Activated T-helper 2 cell treated with anti-CD3 and anti-CD28 coated beads, Interferon-gamma antibody, Interleukin-2, Interleukin-4, amounts not matched to agents 10 μg/mL and 5 μg/mL and 100 μg/mL, durations not matched to agents 14 hours and 24 hours and 36 hours (primary cell): ENCODE measurements around the gene FOXO1. TPM values are rescaled to one million over a fixed set of nuclear protein-coding genes. Genes with fewer than 3 reads are reported as not detected.
A peak's percentile ranks its signal among the peaks of the same experiment; 100 is the strongest.

Source experiments
- DNase-seq: peaks from one replicate; pipeline ENCODE4 v3.0.0; 2021; ENCODE audit warnings: low spot score
- H3K27ac Mint-ChIP-seq: one replicate; pipeline ENCODE4 v1.8.0; 2021; ENCODE audit warnings: mixed read lengths
- H3K27me3 Mint-ChIP-seq: one replicate; pipeline ENCODE4 v1.8.0; 2021; ENCODE audit warnings: low read depth, mixed read lengths
- H3K36me3 Mint-ChIP-seq: one replicate; pipeline ENCODE4 v1.8.0; 2021; ENCODE audit warnings: low read depth, mixed read lengths
- H3K4me1 Mint-ChIP-seq: one replicate; pipeline ENCODE4 v1.8.0; 2021; ENCODE audit warnings: low read depth, mixed read lengths
- H3K4me3 Mint-ChIP-seq: one replicate; pipeline ENCODE4 v1.8.0; 2021; ENCODE audit warnings: low read depth, mild to moderate bottlenecking, moderate library complexity, mixed read lengths
- H3K9me3 Mint-ChIP-seq: one replicate; pipeline ENCODE4 v1.8.0; 2021; ENCODE audit warnings: mixed read lengths
- intact Hi-C: fragments of 100-400 bp; cut with micrococcal nuclease; formaldehyde crosslinking; loops from one replicate; pipeline ENCODE4 v1.15.1; 2023
- total RNA-seq: library from RNA; stranded (reverse); gene quantifications from 2 replicates; pipeline ENCODE4 v1.2.3, GENCODE V29; 2022

Gene FOXO1
- total RNA-seq, 1 donor from 2014 or later = 38.3 TPM

DNA sequence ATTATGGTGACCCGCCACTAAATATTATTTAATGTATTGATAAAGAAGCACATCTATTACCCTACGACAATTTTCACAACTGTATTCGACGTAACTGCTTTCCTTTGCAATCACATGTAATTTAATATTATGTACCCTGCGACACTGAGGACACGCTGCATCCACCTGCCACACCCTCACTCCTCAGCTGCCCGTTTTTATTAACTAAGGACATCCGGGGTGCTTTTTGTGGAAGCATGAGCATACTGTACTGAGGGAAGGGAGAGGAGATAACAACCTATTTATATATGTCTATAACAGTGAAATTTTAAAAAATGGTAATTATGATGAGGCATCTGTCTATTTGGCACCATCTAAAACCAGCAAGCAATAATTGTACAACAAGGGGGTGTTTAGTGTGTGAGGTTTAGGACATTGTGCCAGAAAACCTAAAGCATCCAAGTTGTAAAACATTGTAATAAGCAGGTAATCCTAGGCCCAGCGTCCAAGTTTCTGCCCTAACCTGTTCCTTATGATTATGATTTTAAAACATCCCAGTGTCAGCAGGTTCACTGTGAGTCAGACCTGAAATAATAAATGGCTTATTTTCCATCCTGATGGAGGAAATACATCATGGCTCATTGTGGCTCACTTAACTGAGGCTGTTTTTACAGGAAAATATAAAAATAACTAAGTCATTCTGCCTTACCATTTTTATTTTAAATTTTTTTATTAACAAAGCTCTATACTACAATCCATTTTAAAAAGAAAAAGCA lies 56.3 kb downstream of the FOXO1 start:
- Mint-ChIP-seq H3K27me3 (no peaks in the 10 kb centered on the region), H3K4me3 (no peak overlapping the region)
- intact Hi-C loops = loop anchor here (5.0 kb wide), 1 partner anchor 388 kb away; no protein-coding TSS in a partner anchor

DNA sequence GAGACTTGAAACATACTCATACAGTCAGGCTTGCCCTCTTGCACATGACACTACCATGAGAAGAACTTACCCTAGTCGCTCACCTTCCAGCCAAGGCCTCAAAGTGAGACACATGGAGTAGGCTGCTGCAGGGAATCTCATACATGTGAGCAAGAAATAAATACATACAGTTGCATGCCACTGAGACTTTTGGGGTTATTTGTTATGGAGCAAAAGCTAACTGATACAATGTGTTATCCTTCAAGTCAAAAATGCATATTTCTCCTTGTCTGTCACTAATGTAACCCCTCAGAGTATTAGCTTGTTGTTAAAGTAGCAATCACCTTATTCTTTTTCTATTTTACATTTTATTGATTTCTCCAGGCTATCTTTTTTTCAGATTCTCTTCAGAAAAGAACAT lies 58.1 kb downstream of the FOXO1 start:
- H3K4me1 Mint-ChIP-seq = peaks cover 56% of the 10 kb centered on the region
- H3K4me3 Mint-ChIP-seq = no peak overlapping the region
- H3K27ac Mint-ChIP-seq = peak overlapping the region; percentile 3
- no peak for DNase-seq
- peaks cover 39% of the 10 kb centered on the region for H3K36me3 Mint-ChIP-seq
- H3K27me3 Mint-ChIP-seq = no peaks in the 10 kb centered on the region
- intact Hi-C loops = no loop called here
- H3K9me3 Mint-ChIP-seq = peaks cover 3% of the 10 kb centered on the region

More for the DNA sequence above, 56.3 kb downstream of the FOXO1 start:
- Mint-ChIP-seq H3K9me3 (peaks cover 3% of the 10 kb centered on the region), H3K27ac (peak overlapping the region; percentile 15), H3K36me3 (peaks cover 47% of the 10 kb centered on the region), H3K4me1 (peaks cover 66% of the 10 kb centered on the region)
- DNase-seq = no peak

DNA sequence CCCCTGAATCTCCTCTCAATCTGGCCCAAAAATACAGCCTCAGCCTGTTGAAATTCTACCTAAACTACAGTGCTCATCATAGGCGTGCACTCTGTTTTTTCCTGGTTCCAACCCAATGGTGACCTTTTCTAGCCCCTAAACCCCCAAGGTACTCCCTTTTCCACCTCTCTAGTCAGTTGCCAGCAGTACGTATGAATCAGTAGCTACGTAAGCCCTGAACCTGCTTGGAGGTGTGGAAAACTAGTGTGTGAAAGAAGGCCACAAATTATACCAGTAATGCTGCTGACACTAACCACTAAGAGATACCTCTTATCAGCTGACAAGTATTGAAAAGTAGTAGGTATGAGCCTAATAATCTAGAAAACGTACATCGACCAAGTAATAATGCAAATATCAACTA lies 60.9 kb downstream of the FOXO1 start:
- peaks cover 48% of the 10 kb centered on the region for H3K4me1 Mint-ChIP-seq
- intact Hi-C loops = no loop called here
- peaks cover 23% of the 10 kb centered on the region for H3K36me3 Mint-ChIP-seq
- peak overlapping the region; percentile 1 for H3K27ac Mint-ChIP-seq
- H3K4me3 Mint-ChIP-seq = no peak overlapping the region
- H3K27me3 Mint-ChIP-seq = no peaks in the 10 kb centered on the region
- DNase-seq = no peak
- H3K9me3 Mint-ChIP-seq = peaks cover 3% of the 10 kb centered on the region

DNA sequence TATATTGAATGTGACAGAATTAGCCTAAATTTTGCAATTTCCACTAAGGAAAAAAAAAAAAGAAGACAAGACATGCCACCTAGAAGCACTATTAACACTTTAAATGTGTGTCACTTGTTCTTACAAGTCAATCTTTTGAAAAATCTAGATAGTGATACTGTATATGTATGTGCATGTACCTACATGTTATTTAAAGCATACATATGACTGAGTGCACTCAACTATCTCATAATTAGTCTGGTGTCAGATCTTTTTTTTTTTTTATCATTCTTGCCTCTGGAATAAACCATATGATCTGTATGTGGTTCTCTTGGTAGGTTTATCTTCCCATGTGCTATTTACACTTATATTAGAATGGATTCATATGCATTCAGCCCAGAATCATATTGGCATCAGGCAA lies 62.3 kb downstream of the FOXO1 start:
- H3K36me3 Mint-ChIP-seq = peaks cover 26% of the 10 kb centered on the region
- no peak overlapping the region for H3K4me3 Mint-ChIP-seq
- no peak overlapping the region for H3K27ac Mint-ChIP-seq
- peaks cover 3% of the 10 kb centered on the region for H3K9me3 Mint-ChIP-seq
- H3K4me1 Mint-ChIP-seq = peaks cover 59% of the 10 kb centered on the region
- intact Hi-C loops = no loop called here
- no peak for DNase-seq
- H3K27me3 Mint-ChIP-seq = no peaks in the 10 kb centered on the region

DNA sequence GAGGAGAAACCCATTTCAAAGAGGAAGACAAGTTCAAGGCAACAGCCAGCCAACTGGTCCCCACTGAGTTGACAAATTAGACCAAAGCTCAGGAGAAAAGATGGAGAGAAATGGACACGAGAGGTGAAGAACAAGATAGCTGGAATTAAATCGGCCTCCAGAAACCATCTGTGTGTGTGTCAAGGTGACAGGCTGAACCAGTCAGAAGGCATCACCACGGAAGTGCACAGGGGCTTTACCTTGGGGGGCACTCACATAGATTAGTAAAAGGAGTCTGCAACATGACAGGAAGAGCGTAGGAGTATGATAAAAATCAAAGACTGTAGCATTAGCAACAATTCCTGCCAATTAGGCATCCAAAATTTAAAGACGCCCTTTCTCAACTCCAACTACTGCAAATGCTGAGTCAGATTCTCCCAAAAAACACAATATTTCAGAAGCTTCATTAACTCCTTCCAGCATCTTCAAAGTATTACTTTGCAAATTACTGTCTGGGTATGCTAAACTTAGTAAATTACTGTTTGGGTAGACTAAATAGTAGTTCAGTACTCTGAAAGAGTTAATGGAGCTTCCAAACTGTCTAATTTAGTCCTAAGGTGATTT lies 66.2 kb downstream of the FOXO1 start:
- Mint-ChIP-seq H3K9me3 (no peaks in the 10 kb centered on the region), H3K4me1 (peaks cover 67% of the 10 kb centered on the region), H3K4me3 (peak overlapping the region; percentile 41), H3K27me3 (no peaks in the 10 kb centered on the region), H3K27ac (peak overlapping the region; percentile 70), H3K36me3 (peaks cover 9% of the 10 kb centered on the region)
- no peak for DNase-seq
- intact Hi-C loops = no loop called here

DNA sequence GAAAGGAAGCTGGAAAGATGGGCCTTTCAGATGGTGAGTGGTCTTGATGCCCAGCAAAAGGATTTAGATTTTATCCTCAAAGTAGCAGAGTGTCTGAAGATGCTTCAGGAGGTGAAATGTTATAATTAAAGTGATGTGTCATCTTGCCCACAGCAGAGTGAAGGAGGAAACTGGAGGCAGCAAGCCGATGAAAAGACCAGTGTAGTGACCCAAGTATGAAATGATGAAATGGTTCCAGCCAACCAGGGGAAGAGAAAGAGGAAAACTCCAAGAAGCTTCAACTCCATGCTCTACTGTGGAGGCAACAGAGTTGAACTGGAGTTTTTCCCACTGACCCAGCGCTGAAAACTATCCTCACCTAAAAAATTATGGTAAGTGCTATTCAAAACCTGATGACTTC lies 66.7 kb downstream of the FOXO1 start:
- Mint-ChIP-seq H3K9me3 (no peaks in the 10 kb centered on the region), H3K36me3 (peaks cover 9% of the 10 kb centered on the region), H3K4me1 (peaks cover 68% of the 10 kb centered on the region), H3K4me3 (peak overlapping the region; percentile 41), H3K27ac (peak overlapping the region; percentile 70), H3K27me3 (no peaks in the 10 kb centered on the region)
- intact Hi-C loops = loop anchor here (2.0 to 5.0 kb wide), 3 partner anchors 13 to 82 kb away; no protein-coding TSS in a partner anchor
- no peak for DNase-seq

DNA sequence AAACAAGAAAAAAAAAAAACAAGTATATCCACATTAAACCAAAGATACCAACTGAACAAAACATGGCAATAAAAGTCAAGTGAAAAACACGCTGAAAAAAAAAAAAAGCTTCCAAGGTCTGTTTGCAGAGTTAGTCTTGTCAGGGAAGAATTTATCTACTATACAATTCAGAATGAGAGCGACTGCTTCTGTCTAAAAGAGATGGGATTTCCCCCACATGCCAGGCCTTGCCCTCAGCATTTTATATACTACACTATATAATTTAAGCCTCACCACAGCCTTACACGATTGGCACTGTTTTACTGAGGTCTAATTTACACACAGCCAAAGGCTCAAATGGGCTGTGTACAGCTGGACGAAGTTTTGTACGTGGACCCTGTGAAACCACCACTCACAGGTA lies 67.3 kb downstream of the FOXO1 start:
- Mint-ChIP-seq H3K4me3 (peak overlapping the region; percentile 41), H3K27ac (peak overlapping the region; percentile 73), H3K4me1 (peaks cover 66% of the 10 kb centered on the region), H3K27me3 (no peaks in the 10 kb centered on the region), H3K36me3 (peaks cover 9% of the 10 kb centered on the region), H3K9me3 (no peaks in the 10 kb centered on the region)
- no peak for DNase-seq
- intact Hi-C loops = loop anchor here (2.0 to 5.0 kb wide), 3 partner anchors 14 to 82 kb away; no protein-coding TSS in a partner anchor

DNA sequence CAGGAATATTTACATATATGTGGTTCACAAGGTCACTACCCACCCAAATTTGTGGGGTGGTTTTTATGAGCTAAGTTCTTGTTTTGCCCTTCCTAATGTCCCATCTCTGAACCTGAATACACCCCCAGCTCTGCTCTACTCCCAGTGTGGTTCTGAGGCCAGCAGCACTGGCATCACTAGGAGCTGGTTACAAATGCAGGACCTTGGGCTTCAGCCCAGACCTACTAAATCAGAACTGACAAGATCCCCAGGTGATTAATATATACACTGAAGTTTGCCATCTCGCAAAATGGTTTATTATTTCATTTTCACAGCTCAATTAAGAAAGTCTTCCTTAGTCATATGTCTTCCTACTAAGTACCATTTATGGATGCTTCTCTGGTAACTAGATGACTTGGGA lies 67.9 kb downstream of the FOXO1 start:
- intact Hi-C loops = loop anchor here (2.0 to 5.0 kb wide), 3 partner anchors 14 to 81 kb away; no protein-coding TSS in a partner anchor
- Mint-ChIP-seq H3K27ac (peak overlapping the region; percentile 73), H3K4me1 (peaks cover 67% of the 10 kb centered on the region), H3K9me3 (no peaks in the 10 kb centered on the region), H3K36me3 (peaks cover 9% of the 10 kb centered on the region), H3K4me3 (peak overlapping the region; percentile 14), H3K27me3 (no peaks in the 10 kb centered on the region)
- DNase-seq = no peak

DNA sequence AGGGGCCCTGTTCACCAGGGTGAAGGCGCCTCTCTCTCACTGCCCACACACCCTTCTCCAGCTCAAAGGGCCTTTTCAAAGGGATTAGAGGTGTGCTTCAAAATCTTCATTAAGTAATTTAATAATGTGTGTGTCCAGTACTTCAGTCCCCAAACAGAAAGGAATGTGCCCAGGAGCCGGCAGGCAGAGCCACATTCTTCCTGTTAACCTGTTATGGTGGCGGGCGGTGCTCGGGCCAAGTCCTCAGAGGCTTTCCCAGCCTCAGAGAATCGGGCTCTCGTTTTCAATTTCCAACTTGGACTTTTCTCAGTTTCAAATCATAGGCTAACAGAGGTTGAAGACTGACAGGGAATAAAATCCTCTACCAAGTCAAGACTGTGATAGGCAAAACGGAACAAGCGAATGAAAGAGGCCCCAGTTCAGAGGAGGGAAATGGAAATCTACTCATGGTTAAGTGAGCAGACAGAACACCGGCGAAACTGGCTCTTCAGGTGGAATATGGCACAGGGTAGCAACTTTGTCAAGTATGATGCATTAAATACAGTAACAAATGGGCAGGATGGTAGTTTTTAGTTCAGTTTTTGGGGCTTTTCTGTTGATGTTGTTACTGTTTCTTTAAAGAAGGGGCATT lies 68.6 kb downstream of the FOXO1 start:
- H3K9me3 Mint-ChIP-seq = no peaks in the 10 kb centered on the region
- H3K4me3 Mint-ChIP-seq = peak overlapping the region; percentile 7
- peaks cover 9% of the 10 kb centered on the region for H3K36me3 Mint-ChIP-seq
- peak overlapping the region; percentile 47 for H3K27ac Mint-ChIP-seq
- DNase-seq = no peak
- intact Hi-C loops = loop anchor here (2.0 to 5.0 kb wide), 3 partner anchors 15 to 81 kb away; no protein-coding TSS in a partner anchor
- peaks cover 67% of the 10 kb centered on the region for H3K4me1 Mint-ChIP-seq
- H3K27me3 Mint-ChIP-seq = no peaks in the 10 kb centered on the region

DNA sequence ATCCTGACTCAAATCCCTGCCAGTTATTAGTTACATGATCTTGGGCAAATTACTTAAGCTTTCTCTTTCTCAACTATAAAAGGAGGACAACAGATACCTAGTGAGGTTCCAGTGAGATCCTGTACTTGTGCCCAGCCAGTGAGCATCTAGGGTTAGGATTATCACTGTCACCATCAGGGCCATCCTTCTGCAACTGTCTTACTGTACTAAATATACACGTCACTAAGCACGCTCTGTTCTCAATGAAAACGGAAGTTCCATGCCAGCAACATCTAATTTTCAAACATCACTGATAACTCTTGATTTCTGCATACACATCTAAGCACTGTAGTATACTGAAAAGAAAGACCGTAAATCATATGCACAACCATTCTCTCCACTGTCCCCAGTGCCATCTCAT lies 70.0 kb downstream of the FOXO1 start:
- Mint-ChIP-seq H3K9me3 (no peaks in the 10 kb centered on the region), H3K27ac (peak overlapping the region; percentile 60), H3K4me1 (peaks cover 66% of the 10 kb centered on the region), H3K36me3 (peaks cover 9% of the 10 kb centered on the region), H3K27me3 (no peaks in the 10 kb centered on the region), H3K4me3 (no peak overlapping the region)
- no peak for DNase-seq
- intact Hi-C loops = loop anchor here (5.0 kb wide), 1 partner anchor 79 kb away; no protein-coding TSS in a partner anchor

DNA sequence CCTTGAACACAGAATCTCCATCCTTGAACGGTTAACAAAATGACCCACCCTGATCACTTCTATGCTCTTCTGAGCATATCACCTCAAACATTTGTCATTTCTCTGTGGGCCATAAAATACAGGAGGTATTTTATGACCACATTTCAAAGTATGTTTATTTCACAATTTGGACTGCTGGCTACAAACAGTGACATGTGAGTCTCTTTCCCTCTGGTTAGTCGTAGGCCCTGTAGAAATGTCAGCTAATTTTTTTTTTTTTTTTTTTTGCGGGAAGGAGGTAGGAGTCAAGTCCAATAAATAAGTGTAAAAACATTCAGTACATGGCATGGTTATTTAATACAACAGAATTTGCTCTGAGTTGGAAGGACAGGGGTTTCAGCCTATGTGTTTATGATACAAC lies 70.7 kb downstream of the FOXO1 start:
- intact Hi-C loops = loop anchor here (5.0 kb wide), 1 partner anchor 78 kb away; no protein-coding TSS in a partner anchor
- DNase-seq = no peak
- Mint-ChIP-seq H3K27ac (no peak overlapping the region), H3K4me1 (peaks cover 69% of the 10 kb centered on the region), H3K36me3 (peaks cover 12% of the 10 kb centered on the region), H3K9me3 (no peaks in the 10 kb centered on the region), H3K4me3 (no peak overlapping the region), H3K27me3 (no peaks in the 10 kb centered on the region)

DNA sequence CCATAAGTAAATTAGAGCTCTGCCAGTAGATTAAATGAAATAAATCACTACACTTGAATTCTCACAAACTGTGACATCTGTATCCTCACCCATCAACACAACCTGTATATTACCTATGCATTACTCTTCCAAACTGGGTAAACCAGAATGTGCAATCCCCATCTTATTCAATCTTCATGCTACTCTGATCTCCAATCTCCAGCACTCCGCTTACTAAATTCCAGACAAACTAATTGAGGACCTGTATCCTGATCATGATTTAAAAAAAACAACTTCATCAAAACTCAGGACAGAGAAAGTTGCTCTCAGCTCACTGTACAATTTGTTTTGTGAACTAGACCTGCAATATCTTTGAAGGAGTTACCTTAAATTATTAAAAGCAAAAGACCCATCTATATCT lies 74.4 kb downstream of the FOXO1 start:
- no peaks in the 10 kb centered on the region for H3K9me3 Mint-ChIP-seq
- peaks cover 62% of the 10 kb centered on the region for H3K4me1 Mint-ChIP-seq
- DNase-seq = no peak
- H3K27me3 Mint-ChIP-seq = no peaks in the 10 kb centered on the region
- peaks cover 7% of the 10 kb centered on the region for H3K36me3 Mint-ChIP-seq
- no peak overlapping the region for H3K4me3 Mint-ChIP-seq
- intact Hi-C loops = no loop called here
- no peak overlapping the region for H3K27ac Mint-ChIP-seq

DNA sequence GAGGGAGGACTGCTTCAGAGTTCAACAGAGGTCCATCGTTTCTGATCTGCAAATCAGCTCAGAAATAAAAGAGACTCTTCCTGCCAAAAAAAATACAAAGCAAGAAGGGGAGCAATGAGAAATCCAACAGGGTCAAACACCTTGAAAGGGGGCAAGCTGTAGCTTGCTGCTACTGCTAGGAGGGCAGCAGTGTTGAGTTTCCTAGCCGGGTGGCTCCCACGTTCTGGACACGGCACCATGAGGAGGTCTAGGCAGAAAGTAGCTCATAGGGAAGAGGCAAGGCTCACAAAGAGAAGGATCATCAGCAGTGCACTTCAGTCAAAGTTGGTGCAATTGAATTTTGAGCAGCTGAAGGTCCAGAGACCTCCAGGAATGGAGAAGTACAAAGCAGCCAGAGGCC lies 75.3 kb downstream of the FOXO1 start:
- intact Hi-C loops = no loop called here
- H3K27ac Mint-ChIP-seq = peak overlapping the region; percentile 31
- no peak for DNase-seq
- no peak overlapping the region for H3K4me3 Mint-ChIP-seq
- no peaks in the 10 kb centered on the region for H3K27me3 Mint-ChIP-seq
- H3K9me3 Mint-ChIP-seq = no peaks in the 10 kb centered on the region
- H3K36me3 Mint-ChIP-seq = peaks cover 7% of the 10 kb centered on the region
- H3K4me1 Mint-ChIP-seq = peaks cover 62% of the 10 kb centered on the region
